Measurements from ENCODE around the gene C1orf167.

Gene C1orf167

DNA sequence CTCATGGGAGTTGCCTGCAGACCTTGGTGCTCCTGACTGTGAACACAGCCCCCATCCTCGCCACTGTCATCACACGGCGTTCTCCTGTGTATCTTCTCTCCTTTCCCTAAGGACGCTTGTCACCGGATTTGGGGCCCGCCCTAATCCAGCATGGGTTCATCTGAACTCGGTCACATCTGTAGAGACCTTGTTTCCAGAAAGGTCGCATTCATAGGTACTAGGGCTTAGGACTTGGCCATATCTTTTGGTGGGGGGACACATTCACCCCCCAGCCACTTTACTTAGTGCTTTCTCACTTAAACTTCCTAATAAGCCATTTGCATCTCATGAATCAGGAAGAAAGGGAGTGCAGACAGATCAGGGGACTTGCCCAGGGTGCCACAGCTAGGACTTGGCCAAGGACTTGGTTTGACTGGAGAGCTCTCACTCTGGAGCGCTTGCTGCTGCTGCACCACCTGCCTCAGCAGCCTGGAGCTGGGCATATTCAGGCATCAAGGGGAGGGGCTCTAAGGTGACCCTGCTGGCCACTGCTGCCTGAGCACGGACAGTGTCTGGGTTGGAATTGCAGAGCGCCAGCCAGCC is 75.9 kb downstream of the C1orf167 start:
- DNase-seq: no peak

- DNase-seq: peak; percentile 73
These were observed 76.6 kb downstream of the C1orf167 start for GRCh38 chr1:11838349-11839272.
